PFSK-1 (cell line): Measurements from ENCODE around the gene LNP1.

Experiments
- FOXP2 ChIP-seq: optimal IDR thresholded peaks from 2 replicates; pipeline ENCODE3; 2011; ENCODE audit warnings: borderline replicate concordance, control low read depth, inconsistent platforms; ENCODE audit not compliant: insufficient read depth; ENCODE audit errors: extremely low read length, extremely low read depth
- POLR2AphosphoS5 ChIP-seq: IDR thresholded peaks from 2 replicates; pipeline ENCODE4 v1.6.1; 2012; ENCODE audit warnings: low read depth, mild to moderate bottlenecking, control low read depth, low read length, moderate library complexity
- REST ChIP-seq, 2 experiments: IDR thresholded peaks; 2 replicates each; pipeline versions ENCODE4 v1.6.1 to v1.8.0; 2011 to 2012; ENCODE audit warnings: low read depth in 2 of 2, low read length in 2 of 2, control low read depth in 1 of 2, inconsistent platforms in 1 of 2, mild to moderate bottlenecking in 1 of 2, moderate library complexity in 1 of 2; ENCODE audit not compliant: insufficient read depth in 1 of 2
- SIN3A ChIP-seq: IDR thresholded peaks from 2 replicates; pipeline ENCODE4 v1.6.1; 2012; ENCODE audit warnings: mild to moderate bottlenecking, low read length, moderate library complexity, borderline replicate concordance; ENCODE audit not compliant: insufficient read depth
- TAF1 ChIP-seq: IDR thresholded peaks from 2 replicates; pipeline ENCODE4 v1.6.1; 2012; ENCODE audit warnings: low read length, control low read depth, borderline replicate concordance; ENCODE audit not compliant: insufficient read depth

Gene LNP1

GRCh38 chr3:100437721-100438622 is 36.6 kb downstream of the LNP1 start:
- TF ChIP-seq FOXP2 (no peak), TAF1 (no peak), SIN3A (no peak), POLR2AphosphoS5 (no peak)

GRCh38 chr3:100438623-100438974 is 37.3 kb downstream of the LNP1 start:
- no peak for TF ChIP-seq TAF1
- no peak for TF ChIP-seq REST (IDR thresholded peaks at IDR 0.05; ENCODE audit: insufficient read depth in 1 of 2, low read depth in 2 of 2, low read length in 2 of 2)
- no peak for TF ChIP-seq SIN3A

- TF ChIP-seq POLR2AphosphoS5: no peak
- no peak for TF ChIP-seq TAF1
Observed at GRCh38 chr3:100440895-100441294, 39.6 kb downstream of the LNP1 start.

- TF ChIP-seq TAF1 (no peak), POLR2AphosphoS5 (no peak), FOXP2 (no peak)
Observed at GRCh38 chr3:100443690-100444089, 42.4 kb downstream of the LNP1 start.

GRCh38 chr3:100448079-100448478 is 46.7 kb downstream of the LNP1 start:
- TF ChIP-seq FOXP2 (no peak), REST (IDR thresholded peaks at IDR 0.05; ENCODE audit: insufficient read depth in 1 of 2, low read depth in 2 of 2, low read length in 2 of 2) (no peak), SIN3A (no peak), TAF1 (no peak), POLR2AphosphoS5 (no peak)

- no peak for TF ChIP-seq REST (IDR thresholded peaks at IDR 0.05; ENCODE audit: insufficient read depth in 1 of 2, low read depth in 2 of 2, low read length in 2 of 2)
- TF ChIP-seq POLR2AphosphoS5: no peak
- no peak for TF ChIP-seq TAF1
- TF ChIP-seq SIN3A: no peak
- TF ChIP-seq FOXP2: no peak
Observed at GRCh38 chr3:100449214-100449613, 47.9 kb downstream of the LNP1 start.
